Embryonic facial prominence (tissue), 1 donor: ENCODE measurements around the gene IFNA5.

Experiments used
- DNase-seq: peaks from one replicate; pipeline ENCODE4 v3.0.0-alpha.2; 2016; ENCODE audit errors: extremely low spot score

Gene IFNA5

GRCh38 chr9:21294364-21294774, 10.7 kb downstream of the IFNA5 start:
- DNase-seq: no peak

- DNase-seq: no peak
Measured at GRCh38 chr9:21289848-21290247, 15.3 kb downstream of the IFNA5 start.

DNA sequence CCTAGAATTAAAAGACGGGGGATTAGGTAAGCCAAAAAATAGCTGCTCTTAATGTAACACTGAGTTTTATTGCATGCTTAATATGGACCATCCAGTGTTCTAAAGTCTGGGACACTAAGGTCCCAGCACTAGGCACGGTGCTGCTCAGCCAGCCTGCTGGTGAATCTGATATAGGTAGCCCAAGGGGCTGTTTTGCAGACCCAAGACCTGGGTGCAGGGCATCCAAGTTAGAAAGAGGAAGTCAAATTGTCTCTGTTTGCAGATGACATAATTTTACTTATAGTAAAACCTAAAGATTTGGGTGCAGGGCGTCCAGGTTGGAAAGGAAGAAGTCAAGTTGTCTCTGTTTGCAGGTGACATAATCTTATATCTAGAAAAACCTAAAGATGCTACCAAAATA, 17.8 kb downstream of the IFNA5 start:
- no peak for DNase-seq

DNA sequence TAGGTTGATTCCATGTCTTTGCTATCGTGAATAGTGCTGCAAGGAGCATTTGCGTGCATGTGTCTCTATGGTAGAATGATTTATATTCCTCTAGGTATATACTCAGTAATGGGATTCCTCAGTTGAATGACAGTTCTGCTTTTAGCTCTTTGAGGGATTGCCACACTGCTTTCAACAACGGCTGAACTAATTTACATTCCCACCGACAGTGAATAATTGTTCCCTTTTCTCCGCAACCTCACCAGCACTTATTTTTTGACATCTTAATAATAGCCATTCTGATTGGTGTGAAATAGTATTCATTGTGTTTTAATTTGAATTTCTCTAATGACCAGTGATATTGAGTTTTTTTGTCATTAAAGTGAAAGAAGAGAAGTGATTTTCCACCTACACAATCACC, 18.5 kb downstream of the IFNA5 start:
- no peak for DNase-seq

DNA sequence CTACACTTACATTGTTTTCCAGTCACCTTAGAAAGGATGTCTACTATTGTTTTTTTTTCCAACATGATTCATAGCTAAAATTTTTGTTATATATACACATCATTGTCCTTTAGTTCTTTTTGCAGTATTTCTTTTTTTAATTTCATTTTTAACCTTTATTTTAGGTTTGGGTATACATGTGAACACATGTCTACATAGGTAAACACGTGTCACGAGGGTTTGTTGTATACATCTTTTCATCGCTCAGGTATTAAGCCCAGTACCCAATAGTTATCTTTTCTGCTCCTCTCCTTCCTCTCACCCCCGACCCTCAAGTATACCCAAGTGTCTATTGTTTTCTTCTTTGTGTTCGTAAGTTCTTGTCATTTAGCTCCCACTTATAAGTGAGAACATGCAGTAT, 19.0 kb downstream of the IFNA5 start:
- DNase-seq: no peak

- DNase-seq: no peak
Measured at GRCh38 chr9:21281275-21281674, 23.8 kb downstream of the IFNA5 start.

- DNase-seq: no peak
Measured at GRCh38 chr9:21268347-21268657, 36.8 kb downstream of the IFNA5 start.

DNA sequence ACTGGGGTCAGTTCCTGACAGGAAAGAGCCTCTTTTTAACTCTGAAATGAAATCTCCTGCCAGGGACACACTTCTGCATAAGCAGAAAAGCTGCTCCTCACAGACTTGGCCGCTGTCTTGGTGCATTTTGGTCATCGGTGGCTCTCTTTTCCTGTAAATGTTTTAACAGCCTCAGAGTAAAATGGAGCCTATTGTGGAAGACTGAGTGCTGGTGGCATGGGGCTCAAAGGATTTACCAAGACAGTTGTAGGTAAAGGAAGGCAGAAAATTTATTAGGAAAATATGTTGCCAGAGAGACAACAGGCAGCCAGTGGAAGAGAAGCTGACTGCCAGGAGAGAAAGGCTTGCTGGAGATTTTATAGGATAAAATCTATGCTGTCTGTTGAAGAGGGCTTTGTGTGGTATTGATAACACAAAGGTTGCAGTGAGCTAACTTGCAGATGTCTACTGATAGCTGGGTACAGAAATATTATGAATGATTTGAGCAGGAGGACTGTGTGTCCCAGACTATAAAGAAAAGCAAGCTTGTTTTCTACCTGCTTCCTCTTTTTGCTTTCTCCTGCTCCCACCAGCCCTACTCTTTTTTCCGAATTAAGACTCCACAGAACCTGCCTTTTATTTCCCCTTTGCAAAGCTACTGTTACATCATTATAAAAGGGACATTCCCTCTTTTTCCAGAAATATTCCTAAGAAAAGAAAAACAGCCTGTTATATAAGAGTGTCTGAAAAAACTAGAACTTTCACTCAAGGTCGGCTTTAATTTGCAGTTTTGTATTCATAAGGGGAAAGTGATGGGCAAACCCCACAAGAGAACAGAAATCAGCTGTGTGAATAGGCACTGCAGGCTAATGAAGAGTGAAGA, 37.4 kb downstream of the IFNA5 start:
- no peak for DNase-seq

GRCh38 chr9:21266733-21267484, 38.2 kb downstream of the IFNA5 start:
- DNase-seq: no peak

DNA sequence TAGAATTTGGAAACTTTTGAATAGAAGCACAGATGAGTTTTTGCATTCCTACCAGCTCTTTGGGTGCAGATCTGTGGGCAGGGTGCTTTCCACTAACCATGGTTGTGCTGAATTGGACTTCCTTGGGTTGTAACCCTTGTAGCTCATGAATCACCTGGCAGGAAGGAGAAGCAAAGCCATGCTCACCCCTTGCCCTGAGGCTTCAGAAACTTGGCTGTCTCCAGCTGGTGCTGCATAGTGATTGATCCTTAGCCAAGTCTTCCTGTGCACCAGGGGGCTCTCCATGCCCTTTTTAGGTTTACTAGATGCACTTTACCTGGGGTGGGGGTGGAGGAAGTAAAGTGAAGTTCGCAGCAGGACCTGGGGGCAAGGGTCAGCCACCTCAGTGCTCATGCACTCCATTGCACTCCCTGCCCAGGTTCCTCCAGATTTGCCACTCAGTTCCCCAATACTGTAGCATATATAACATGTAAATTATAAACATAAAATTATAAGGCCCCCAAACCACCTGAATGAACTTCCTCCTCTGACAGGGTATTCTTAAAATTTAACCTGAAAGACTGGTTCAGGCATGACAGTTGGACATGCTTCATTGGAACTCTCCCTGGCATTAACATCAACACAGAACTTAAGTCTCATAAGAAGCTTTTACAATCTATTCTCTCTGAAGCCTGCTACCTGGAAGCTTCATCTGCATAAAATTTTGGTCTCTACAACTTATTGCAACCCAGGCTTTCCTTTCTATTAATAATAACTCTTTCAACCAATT, 39.5 kb downstream of the IFNA5 start:
- DNase-seq: no peak

DNA sequence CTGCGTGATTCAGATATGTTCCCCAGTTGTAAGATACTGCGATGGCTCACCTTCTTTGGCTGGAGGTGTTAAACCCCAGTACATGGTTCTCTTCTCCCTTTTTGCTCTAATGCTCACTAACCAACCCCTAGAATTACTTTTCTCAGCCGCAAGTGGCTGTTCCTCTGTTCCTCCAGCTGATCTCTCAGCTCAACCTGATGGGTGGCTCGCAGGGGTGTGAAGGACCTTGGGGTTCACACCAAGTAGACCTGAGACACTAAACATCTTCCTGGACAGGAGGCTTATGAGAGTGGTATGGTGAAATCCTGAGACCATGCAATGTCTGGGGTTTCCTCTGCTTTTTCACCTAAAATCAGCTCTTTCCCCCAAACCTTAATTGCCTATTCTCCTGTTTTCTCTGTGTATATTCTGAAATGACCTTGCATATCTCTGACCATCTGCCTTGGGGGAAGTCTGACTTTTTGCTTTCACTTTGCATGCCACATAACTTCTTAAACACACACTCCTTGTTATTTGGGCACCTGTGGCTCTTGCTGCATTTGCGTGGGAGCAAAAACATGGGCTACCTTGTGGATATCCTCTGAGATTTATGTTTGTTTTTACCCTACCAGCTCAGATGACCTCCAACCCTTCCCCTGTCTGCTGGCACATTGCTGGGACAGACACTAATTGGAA, 49.4 kb downstream of the IFNA5 start:
- DNase-seq: no peak
